GM18526 (cell line): Measurements from ENCODE around the gene COL27A1.

ENCODE experiments used
- POLR2A ChIP-seq: IDR thresholded peaks from 3 replicates; pipeline ENCODE4 v1.6.1; 2011; ENCODE audit not compliant: insufficient read length; ENCODE audit errors: extremely low read depth

The COL27A1 gene

GRCh38 chr9:114273461-114273881 lies 118.1 kb downstream of the COL27A1 start:
- no peak for TF ChIP-seq POLR2A

GRCh38 chr9:114274217-114274616 lies 118.9 kb downstream of the COL27A1 start:
- TF ChIP-seq POLR2A, result no peak

GRCh38 chr9:114275246-114276004 lies 120.1 kb downstream of the COL27A1 start:
- no peak for TF ChIP-seq POLR2A

- no peak for TF ChIP-seq POLR2A
Observed at GRCh38 chr9:114276908-114277821, 121.8 kb downstream of the COL27A1 start.

- TF ChIP-seq POLR2A, result no peak
Observed at GRCh38 chr9:114278356-114278755, 123.0 kb downstream of the COL27A1 start.

- no peak for TF ChIP-seq POLR2A
Observed at GRCh38 chr9:114278881-114279570, 123.7 kb downstream of the COL27A1 start.

- no peak for TF ChIP-seq POLR2A
Observed at GRCh38 chr9:114279693-114280092, 124.4 kb downstream of the COL27A1 start.

GRCh38 chr9:114280636-114281472 lies 125.5 kb downstream of the COL27A1 start:
- no peak for TF ChIP-seq POLR2A

GRCh38 chr9:114281473-114282103 lies 126.3 kb downstream of the COL27A1 start:
- no peak for TF ChIP-seq POLR2A

- no peak for TF ChIP-seq POLR2A
Observed at GRCh38 chr9:114282104-114282485, 126.8 kb downstream of the COL27A1 start.

GRCh38 chr9:114282507-114282906 lies 127.2 kb downstream of the COL27A1 start:
- no peak for TF ChIP-seq POLR2A

GRCh38 chr9:114282926-114283325 lies 127.6 kb downstream of the COL27A1 start:
- no peak for TF ChIP-seq POLR2A

- no peak for TF ChIP-seq POLR2A
Observed at GRCh38 chr9:114283551-114284111, 128.3 kb downstream of the COL27A1 start.

- no peak for TF ChIP-seq POLR2A
Observed at GRCh38 chr9:114284316-114285060, 129.2 kb downstream of the COL27A1 start.
